GM19395 (cell line): ENCODE measurements around the gene PPP2R3C.
"Not testable (repeated sequence)": the region's sequence is repeated elsewhere in the genome, so short reads cannot be mapped to it uniquely, and the experiment has no call there.

Experiments used
- ATAC-seq: cut with Tn5 transposase; IDR thresholded peaks from one replicate; pipeline ENCODE4 v1.9.1; 2021; ENCODE audit warnings: mild to moderate bottlenecking, moderate library complexity; ENCODE audit not compliant: unreplicated experiment

PPP2R3C gene

GRCh38 chr14:35133542-35134328, 11.9 kb upstream of the PPP2R3C start:
- no peak for ATAC-seq

GRCh38 chr14:35124127-35124526, 2.3 kb upstream of the PPP2R3C start:
- ATAC-seq: no peak

GRCh38 chr14:35123388-35123703, 1.6 kb upstream of the PPP2R3C start:
- no peak for ATAC-seq

- no peak for ATAC-seq
Observed at GRCh38 chr14:35122696-35123387, 1.1 kb upstream of the PPP2R3C start.

GRCh38 chr14:35121026-35121886, 534 bp downstream of the PPP2R3C start:
- peak; percentile 2 for ATAC-seq

GRCh38 chr14:35117112-35117511, 4.7 kb downstream of the PPP2R3C start:
- ATAC-seq: no peak

GRCh38 chr14:35116242-35116641, 5.5 kb downstream of the PPP2R3C start:
- no peak for ATAC-seq

- no peak for ATAC-seq
Observed at GRCh38 chr14:35114036-35114435, 7.8 kb downstream of the PPP2R3C start.

- no peak for ATAC-seq
Observed at GRCh38 chr14:35113308-35113950, 8.4 kb downstream of the PPP2R3C start.

- no peak for ATAC-seq
Observed at GRCh38 chr14:35112641-35113040, 9.1 kb downstream of the PPP2R3C start.

GRCh38 chr14:35107866-35108265, 13.9 kb downstream of the PPP2R3C start:
- ATAC-seq: no peak

- not testable (repeated sequence) for ATAC-seq
Observed at GRCh38 chr14:35094645-35095044, 27.1 kb downstream of the PPP2R3C start.

- no peak for ATAC-seq
Observed at GRCh38 chr14:35088514-35088913, 33.3 kb downstream of the PPP2R3C start.

- no peak for ATAC-seq
Observed at GRCh38 chr14:35085441-35085840, 36.3 kb downstream of the PPP2R3C start.

- no peak for ATAC-seq
Observed at GRCh38 chr14:35083530-35084150, 38.1 kb downstream of the PPP2R3C start.

GRCh38 chr14:35079742-35080141, 42.0 kb downstream of the PPP2R3C start:
- no peak for ATAC-seq

GRCh38 chr14:35078082-35078481, 43.7 kb downstream of the PPP2R3C start:
- ATAC-seq: no peak

GRCh38 chr14:35073486-35073885, 48.3 kb downstream of the PPP2R3C start:
- ATAC-seq: no peak

GRCh38 chr14:35072226-35072625, 49.6 kb downstream of the PPP2R3C start:
- no peak for ATAC-seq

GRCh38 chr14:35068238-35069012, 53.4 kb downstream of the PPP2R3C start:
- no peak for ATAC-seq
